Measurements from ENCODE around the gene CATSPERD. TPM values are rescaled to one million over a fixed set of nuclear protein-coding genes. Genes with fewer than 3 reads are reported as not detected.

The CATSPERD gene
- total RNA-seq, 1 experiment from 2014 or later = not detected

GRCh38 chr19:5690125-5690954 lies 30.1 kb upstream of the CATSPERD start, which contains the start of gene RPL36:
Gene RPL36, plus strand, starts transcription at chr19:5690295. Its CDS starts 213 bp downstream, at chr19:5690508.
- peak; percentile 99 for DNase-seq
- TSS peak; percentile 74 for BruUV-seq (replicated peaks)
- Histone ChIP-seq H3K79me2 (ENCODE audit: low read length) (peaks cover 53% of the 10 kb centered on the region), H4K20me1 (ENCODE audit: low read length) (peaks cover 49% of the 10 kb centered on the region), H3K27me3 (ENCODE audit: low read length) (no peaks in the 10 kb centered on the region), H3K4me3 (ENCODE audit: low read length) (peak within 1 kb of the TSS; percentile 97), H3K4me2 (ENCODE audit: low read length) (peak within 1 kb of the TSS; percentile 95), H3K27ac (ENCODE audit: low read length) (peak within 1 kb of the TSS; percentile 63), H3K36me3 (ENCODE audit: low read depth, low read length) (peaks cover 46% of the 10 kb centered on the region), H3K9me2 (replicated peaks; ENCODE audit: low read length) (no peaks in the 10 kb centered on the region), H3K9ac (ENCODE audit: low read length) (peak within 1 kb of the TSS; percentile 99), H3K4me1 (ENCODE audit: insufficient read depth, low read length) (peaks cover 7% of the 10 kb centered on the region), H3K9me3 (ENCODE audit: low read length) (no peaks in the 10 kb centered on the region), H3F3A (ENCODE audit: low read length, unreplicated experiment) (peaks cover 14% of the 10 kb centered on the region), H2AFZ (ENCODE audit: low read length) (peak within 1 kb of the TSS; percentile 56)
- peak; percentile 45 for ATAC-seq
- intact Hi-C loops (cut with micrococcal nuclease) = loop anchor here (1.0 kb wide), 1 partner anchor 30 kb away; the partner anchor contains the start of genes CATSPERD and LONP1
- no peak for TF ChIP-seq EZH2phosphoT487 (IDR thresholded peaks at IDR 0.05; ENCODE audit: borderline replicate concordance, low read length)
- TF ChIP-seq CTCF (conservative IDR thresholded peaks at IDR 0.05; ENCODE audit: low read depth, low read length) = peak; percentile 94
- TF ChIP-seq EZH2 (IDR thresholded peaks at IDR 0.05; ENCODE audit: low read length, unreplicated experiment) = no peak
- POLR2A ChIA-PET (ENCODE audit: unreplicated experiment) = interaction anchor here (0.9 kb wide), 1 partner anchor 30 kb away, joined by 4 read pairs; the partner anchor contains the start of genes CATSPERD and LONP1
- CTCF ChIA-PET = interaction anchor here (0.6 to 1.5 kb wide), 5 partner anchors 14 to 68 kb away, joined by 3 to 9 read pairs (median 4); partner anchors contain the start of genes CATSPERD, LONP1, SAFB and SAFB2

DNA sequence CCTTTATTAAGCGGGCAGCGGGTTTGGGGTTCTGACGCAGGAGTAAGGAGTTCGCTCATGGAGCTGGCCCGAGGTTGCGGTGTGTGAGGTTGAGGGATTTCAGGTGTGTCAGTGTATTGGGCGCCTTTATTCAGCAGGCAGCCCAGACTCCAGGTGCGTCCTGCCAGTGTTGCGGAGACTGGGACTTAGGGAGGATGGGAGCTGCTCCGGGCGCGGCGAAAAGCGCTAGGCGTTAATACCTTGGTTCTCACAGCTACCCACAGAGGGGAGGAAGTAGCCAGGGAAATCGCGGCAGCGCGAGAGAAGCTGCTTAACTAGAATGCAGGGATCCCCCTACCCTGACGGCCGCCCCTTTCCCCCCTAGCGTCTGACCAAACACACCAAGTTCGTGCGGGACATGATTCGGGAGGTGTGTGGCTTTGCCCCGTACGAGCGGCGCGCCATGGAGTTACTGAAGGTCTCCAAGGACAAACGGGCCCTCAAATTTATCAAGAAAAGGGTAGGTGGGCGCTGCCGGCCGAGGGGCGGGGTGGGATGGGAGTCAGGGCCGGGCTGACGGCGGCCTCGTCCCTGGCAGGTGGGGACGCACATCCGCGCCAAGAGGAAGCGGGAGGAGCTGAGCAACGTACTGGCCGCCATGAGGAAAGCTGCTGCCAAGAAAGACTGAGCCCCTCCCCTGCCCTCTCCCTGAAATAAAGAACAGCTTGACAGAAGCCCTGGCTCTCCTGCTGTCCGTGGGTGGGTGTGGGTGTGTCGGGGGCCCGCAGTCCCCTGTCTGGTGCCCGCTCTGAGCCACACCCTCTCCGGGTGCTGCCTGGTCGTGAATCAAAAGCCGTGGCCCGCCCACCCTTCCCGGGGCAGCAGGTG lies 29.2 kb upstream of the CATSPERD start:
- peaks cover 50% of the 10 kb centered on the region for H3K36me3 ChIP-seq (ENCODE audit: low read depth, low read length)
- intact Hi-C loops (cut with micrococcal nuclease) = loop anchor here (1.0 kb wide), 1 partner anchor 29 kb away; the partner anchor contains the start of genes CATSPERD and LONP1

More for the DNA sequence above, 29.2 kb upstream of the CATSPERD start:
- Histone ChIP-seq H3K9me3 (ENCODE audit: low read length) (no peaks in the 10 kb centered on the region), H3K9ac (ENCODE audit: low read length) (peak overlapping the region; percentile 99), H3K9me2 (replicated peaks; ENCODE audit: low read length) (no peaks in the 10 kb centered on the region), H3K27me3 (ENCODE audit: low read length) (no peaks in the 10 kb centered on the region), H4K20me1 (ENCODE audit: low read length) (peaks cover 49% of the 10 kb centered on the region), H3K4me3 (ENCODE audit: low read length) (peak overlapping the region; percentile 97), H3K4me1 (ENCODE audit: insufficient read depth, low read length) (peaks cover 7% of the 10 kb centered on the region), H2AFZ (ENCODE audit: low read length) (no peak overlapping the region), H3K4me2 (ENCODE audit: low read length) (peak overlapping the region; percentile 95), H3F3A (ENCODE audit: low read length, unreplicated experiment) (peaks cover 14% of the 10 kb centered on the region), H3K79me2 (ENCODE audit: low read length) (peaks cover 53% of the 10 kb centered on the region), H3K27ac (ENCODE audit: low read length) (peak overlapping the region; percentile 63)
- peak; percentile 5 for ATAC-seq
- peak; percentile 48 for DNase-seq
- POLR2A ChIA-PET (ENCODE audit: unreplicated experiment) = no interaction called here
- TF ChIP-seq CTCF (conservative IDR thresholded peaks at IDR 0.05; ENCODE audit: low read depth, low read length) (no peak), EZH2phosphoT487 (IDR thresholded peaks at IDR 0.05; ENCODE audit: borderline replicate concordance, low read length) (no peak), EZH2 (IDR thresholded peaks at IDR 0.05; ENCODE audit: low read length, unreplicated experiment) (no peak)
- TSS peak; percentile 9 for BruUV-seq (replicated peaks)
- CTCF ChIA-PET = interaction anchor here (0.6 kb wide), 1 partner anchor 81 kb away, joined by 3 read pairs; no protein-coding TSS in a partner anchor
